ENCODE data around the gene KLK4. TPM values are rescaled to one million over a fixed set of nuclear protein-coding genes. Genes with fewer than 3 reads are reported as not detected.

KLK4 gene
- total and polyA plus RNA-seq, 2 of the 4 experiments (the other 2 are of a cell fraction), result not detected

DNA sequence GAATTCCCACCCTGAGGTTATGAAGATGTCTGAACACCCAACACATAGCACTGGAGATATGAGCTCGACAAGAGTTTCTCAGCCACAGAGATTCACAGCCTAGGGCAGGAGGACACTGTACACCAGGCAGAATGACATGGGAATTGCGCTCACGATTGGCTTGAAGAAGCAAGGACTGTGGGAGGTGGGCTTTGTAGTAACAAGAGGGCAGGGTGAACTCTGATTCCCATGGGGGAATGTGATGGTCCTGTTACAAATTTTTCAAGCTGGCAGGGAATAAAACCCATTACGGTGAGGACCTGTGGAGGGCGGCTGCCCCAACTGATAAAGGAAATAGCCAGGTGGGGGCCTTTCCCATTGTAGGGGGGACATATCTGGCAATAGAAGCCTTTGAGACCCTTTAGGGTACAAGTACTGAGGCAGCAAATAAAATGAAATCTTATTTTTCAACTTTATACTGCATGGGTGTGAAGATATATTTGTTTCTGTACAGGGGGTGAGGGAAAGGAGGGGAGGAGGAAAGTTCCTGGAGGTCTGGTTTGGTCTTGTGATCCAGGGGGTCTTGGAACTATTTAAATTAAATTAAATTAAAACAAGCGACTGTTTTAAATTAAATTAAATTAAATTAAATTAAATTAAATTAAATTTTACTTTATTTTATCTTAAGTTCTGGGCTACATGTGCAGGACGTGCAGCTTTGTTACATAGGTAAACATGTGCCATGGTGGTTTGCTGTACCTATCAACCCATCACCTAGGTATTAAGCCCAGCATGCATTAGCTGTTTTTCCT lies 49.5 kb downstream of the KLK4 start:
- BruUV-seq (replicated peaks), result no TSS peak
- H3K36me3 ChIP-seq (ENCODE audit: control insufficient read depth, insufficient read depth, low read length), result no peaks in the 10 kb centered on the region
- H4K5ac ChIP-seq (ENCODE audit: low read depth, low read length), result no peak overlapping the region
- H4K91ac ChIP-seq (ENCODE audit: insufficient read depth, low read depth, low read length), result no peak overlapping the region
- H2AK5ac ChIP-seq (ENCODE audit: low read depth, low read length), result no peak overlapping the region
- H2AFZ ChIP-seq (replicated peaks; ENCODE audit: low read length, poor library complexity), result no peak overlapping the region
- no peaks in the 10 kb centered on the region for H3K9me1 ChIP-seq (ENCODE audit: insufficient read depth, low read length)
- no peak overlapping the region for H3K14ac ChIP-seq (replicated peaks; ENCODE audit: low read depth, low read length)
- no peak overlapping the region for H2BK120ac ChIP-seq (ENCODE audit: low read depth, low read length)
- TF ChIP-seq RFX5 (IDR thresholded peaks at IDR 0.05; ENCODE audit: low read depth, low read length) (no peak), RAD21 (IDR thresholded peaks at IDR 0.05; ENCODE audit: low read length) (no peak), FOS (IDR thresholded peaks at IDR 0.05; ENCODE audit: low read depth, low read length) (no peak), MAFK (IDR thresholded peaks at IDR 0.05; ENCODE audit: low read depth, low read length) (no peak), MAZ (IDR thresholded peaks at IDR 0.05; ENCODE audit: borderline replicate concordance, low read depth, low read length) (no peak), POLR2A (IDR thresholded peaks at IDR 0.05; ENCODE audit: low read depth, low read length) (no peak), BHLHE40 (IDR thresholded peaks at IDR 0.05; ENCODE audit: low read depth, low read length) (no peak), NFE2L2 (IDR thresholded peaks at IDR 0.05; ENCODE audit: low read depth, low read length) (no peak), RCOR1 (IDR thresholded peaks at IDR 0.05; ENCODE audit: insufficient replicate concordance, low read length) (no peak), CEBPB (IDR thresholded peaks at IDR 0.05; ENCODE audit: low read depth, low read length) (no peak)
- TF ChIP-seq, protein P1, sequence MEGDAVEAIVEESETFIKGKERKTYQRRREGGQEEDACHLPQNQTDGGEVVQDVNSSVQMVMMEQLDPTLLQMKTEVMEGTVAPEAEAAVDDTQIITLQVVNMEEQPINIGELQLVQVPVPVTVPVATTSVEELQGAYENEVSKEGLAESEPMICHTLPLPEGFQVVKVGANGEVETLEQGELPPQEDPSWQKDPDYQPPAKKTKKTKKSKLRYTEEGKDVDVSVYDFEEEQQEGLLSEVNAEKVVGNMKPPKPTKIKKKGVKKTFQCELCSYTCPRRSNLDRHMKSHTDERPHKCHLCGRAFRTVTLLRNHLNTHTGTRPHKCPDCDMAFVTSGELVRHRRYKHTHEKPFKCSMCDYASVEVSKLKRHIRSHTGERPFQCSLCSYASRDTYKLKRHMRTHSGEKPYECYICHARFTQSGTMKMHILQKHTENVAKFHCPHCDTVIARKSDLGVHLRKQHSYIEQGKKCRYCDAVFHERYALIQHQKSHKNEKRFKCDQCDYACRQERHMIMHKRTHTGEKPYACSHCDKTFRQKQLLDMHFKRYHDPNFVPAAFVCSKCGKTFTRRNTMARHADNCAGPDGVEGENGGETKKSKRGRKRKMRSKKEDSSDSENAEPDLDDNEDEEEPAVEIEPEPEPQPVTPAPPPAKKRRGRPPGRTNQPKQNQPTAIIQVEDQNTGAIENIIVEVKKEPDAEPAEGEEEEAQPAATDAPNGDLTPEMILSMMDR (conservative IDR thresholded peaks at IDR 0.05; ENCODE audit: low read depth, low read length), result no peak
- TF ChIP-seq, protein P2, sequence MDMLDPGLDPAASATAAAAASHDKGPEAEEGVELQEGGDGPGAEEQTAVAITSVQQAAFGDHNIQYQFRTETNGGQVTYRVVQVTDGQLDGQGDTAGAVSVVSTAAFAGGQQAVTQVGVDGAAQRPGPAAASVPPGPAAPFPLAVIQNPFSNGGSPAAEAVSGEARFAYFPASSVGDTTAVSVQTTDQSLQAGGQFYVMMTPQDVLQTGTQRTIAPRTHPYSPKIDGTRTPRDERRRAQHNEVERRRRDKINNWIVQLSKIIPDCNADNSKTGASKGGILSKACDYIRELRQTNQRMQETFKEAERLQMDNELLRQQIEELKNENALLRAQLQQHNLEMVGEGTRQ (IDR thresholded peaks at IDR 0.05; ENCODE audit: low read depth, low read length), result no peak
- TF ChIP-seq, protein P3, sequence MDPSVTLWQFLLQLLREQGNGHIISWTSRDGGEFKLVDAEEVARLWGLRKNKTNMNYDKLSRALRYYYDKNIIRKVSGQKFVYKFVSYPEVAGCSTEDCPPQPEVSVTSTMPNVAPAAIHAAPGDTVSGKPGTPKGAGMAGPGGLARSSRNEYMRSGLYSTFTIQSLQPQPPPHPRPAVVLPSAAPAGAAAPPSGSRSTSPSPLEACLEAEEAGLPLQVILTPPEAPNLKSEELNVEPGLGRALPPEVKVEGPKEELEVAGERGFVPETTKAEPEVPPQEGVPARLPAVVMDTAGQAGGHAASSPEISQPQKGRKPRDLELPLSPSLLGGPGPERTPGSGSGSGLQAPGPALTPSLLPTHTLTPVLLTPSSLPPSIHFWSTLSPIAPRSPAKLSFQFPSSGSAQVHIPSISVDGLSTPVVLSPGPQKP (IDR thresholded peaks at IDR 0.05; ENCODE audit: borderline replicate concordance, low read depth, low read length), result no peak
- no peaks in the 10 kb centered on the region for H3K4me1 ChIP-seq (ENCODE audit: control insufficient read depth, insufficient read depth, low read length)
- H2BK20ac ChIP-seq (ENCODE audit: low read depth, low read length), result no peak overlapping the region
- H3K4me3 ChIP-seq (ENCODE audit: insufficient read depth, low read depth, low read length), result no peak overlapping the region
- no peak overlapping the region for H2BK15ac ChIP-seq (ENCODE audit: low read depth, low read length)
- no peak overlapping the region for H2BK5ac ChIP-seq (ENCODE audit: low read depth, low read length, poor library complexity, severe bottlenecking)
- H4K20me1 ChIP-seq (ENCODE audit: insufficient read depth, low read length), result no peaks in the 10 kb centered on the region
- DNase-seq, result no peak
- 0 out of 2 replicates have a peak, but pooled peaks cover 4% of the 10 kb centered on the region for H3K9me3 ChIP-seq (ENCODE audit: control insufficient read depth, insufficient read depth, low read length)
- in situ Hi-C loops (cut with MboI; ENCODE audit: low sequenced_read_pairs) (no loop called here), dilution Hi-C loops (cut with HindIII; ENCODE audit: low sequenced_read_pairs, unreplicated experiment) (no loop called here), intact Hi-C loops (cut with micrococcal nuclease) (no loop called here)
- no peak for ATAC-seq (ENCODE audit: low read depth)
- H3K56ac ChIP-seq (ENCODE audit: extremely low read depth, insufficient read depth, low read length), result no peak overlapping the region
- ChIA-PET POLR2A (ENCODE audit: unreplicated experiment) (no interaction called here), CTCF (no interaction called here)
- no peak overlapping the region for H3K18ac ChIP-seq (ENCODE audit: low read depth, low read length)
- H4K8ac ChIP-seq (ENCODE audit: low read depth in 2 of 2, low read length in 2 of 2), result no peak overlapping the region
- no peak overlapping the region for H2AK9ac ChIP-seq (replicated peaks; ENCODE audit: low read depth, low read length, poor library complexity)
- no peaks in the 10 kb centered on the region for H3K79me1 ChIP-seq (ENCODE audit: low read depth in 1 of 2, low read length in 2 of 2)
- no peak overlapping the region for H3K4me2 ChIP-seq (ENCODE audit: low read depth, low read length)
- no peak overlapping the region for H3K27ac ChIP-seq (ENCODE audit: insufficient read depth, low read length)
- H3K23ac ChIP-seq (ENCODE audit: low read depth, low read length), result no peak overlapping the region
- WGBS, 2 experiments (ENCODE audit: extremely low coverage in 2 of 2, insufficient read length in 1 of 2), result 60% methylated on average over 1 of the region's 7 CpGs; no CpG with 5 or more reads in 1 of the 2 experiments
- peaks cover 4% of the 10 kb centered on the region; the same call in 1 of the 2 replicates for H3K27me3 ChIP-seq (ENCODE audit: control insufficient read depth, insufficient read depth, low read length)
- H3K9ac ChIP-seq (ENCODE audit: low read depth, low read length), result no peak overlapping the region
- H3K4ac ChIP-seq (ENCODE audit: low read depth, low read length), result no peak overlapping the region

Data from IMR-90 (cell line).